H1 (cell line): Measurements from ENCODE around the gene CCL25. TPM values are rescaled to one million over a fixed set of nuclear protein-coding genes. Genes with fewer than 3 reads are reported as not detected.

ENCODE experiments used
- CTCF ChIA-PET: fragments of 300-600 bp; sonication (Branson Sonifier 250); formaldehyde crosslinking; loops from one replicate; lab custom pipeline; 2021; ENCODE audit not compliant: partially characterized antibody; lab: Charles Lee
- POLR2A ChIA-PET: fragments of 300-600 bp; sonication (Branson Sonifier 250); formaldehyde crosslinking; loops from one replicate; lab custom pipeline; 2021; ENCODE audit warnings: inconsistent platforms; ENCODE audit not compliant: partially characterized antibody; lab: Charles Lee
- DNase-seq, 2 experiments: peaks; one replicate each; pipeline versions ENCODE4 v3.0.0 to v3.0.0-alpha.2; 2010 to 2022; ENCODE audit warnings: low spot score in 2 of 2, low read depth in 1 of 2, mixed read lengths in 1 of 2
- FAIRE-seq: peaks from 2 replicates; lab custom pipeline; 2011; peaks lifted over from hg19 to GRCh38; lab: Jason Lieb, UNC
- H2AFZ ChIP-seq: 2 replicates; pipeline ENCODE4 v1.8.1; 2012; ENCODE audit warnings: low read length, inconsistent platforms
- H2AK5ac ChIP-seq: 2 replicates; pipeline ENCODE4 v1.6.1; 2013; ENCODE audit warnings: low read depth, low read length
- H2BK120ac ChIP-seq: replicated peaks from 2 replicates; pipeline ENCODE3; 2013; ENCODE audit warnings: low read depth, low read length, inconsistent platforms
- H2BK12ac ChIP-seq: 2 replicates; pipeline ENCODE4 v1.6.1; 2013; ENCODE audit warnings: low read depth, low read length
- H2BK15ac ChIP-seq: 2 replicates; pipeline ENCODE4 v1.6.1; 2013; ENCODE audit warnings: low read length
- H2BK20ac ChIP-seq: 2 replicates; pipeline ENCODE4 v1.6.1; 2013; ENCODE audit warnings: low read length
- H2BK5ac ChIP-seq: 2 replicates; pipeline ENCODE4 v1.6.1; 2013; ENCODE audit warnings: low read depth, low read length
- H3K14ac ChIP-seq: 2 replicates; pipeline ENCODE4 v1.6.1; 2013; ENCODE audit warnings: inconsistent platforms; ENCODE audit not compliant: insufficient read length
- H3K18ac ChIP-seq: 2 replicates; pipeline ENCODE4 v1.6.1; 2013; ENCODE audit warnings: low read length; ENCODE audit errors: extremely low read depth
- H3K23ac ChIP-seq: 2 replicates; pipeline ENCODE4 v1.6.1; 2013; ENCODE audit warnings: inconsistent platforms; ENCODE audit not compliant: insufficient read length
- H3K23me2 ChIP-seq: 2 replicates; pipeline ENCODE4 v1.6.1; 2013; ENCODE audit warnings: low read depth, low read length
- H3K27ac ChIP-seq: 2 replicates; pipeline ENCODE4 v1.6.1; 2011; ENCODE audit warnings: low read depth, low read length, inconsistent platforms
- H3K27me3 ChIP-seq, 4 experiments: replicated peaks in 1 of 4; 1 replicate in 1 of 4; 2 replicates in 3 of 4; pipeline versions ENCODE4 v1.6.1 to v1.8.1; 2011 to 2013; ENCODE audit warnings: low read length in 3 of 4, mild to moderate bottlenecking in 3 of 4, inconsistent platforms in 2 of 4, mixed read lengths in 2 of 4, moderate library complexity in 1 of 4; ENCODE audit not compliant: control insufficient read depth in 3 of 4, insufficient read depth in 3 of 4; ENCODE audit errors: extremely low read depth in 1 of 4
- H3K36me3 ChIP-seq, 4 experiments: 2 replicates each; pipeline versions ENCODE4 v1.6.1 to v1.8.1; 2011 to 2013; ENCODE audit warnings: mild to moderate bottlenecking in 4 of 4, low read length in 3 of 4, moderate library complexity in 2 of 4, control low read depth in 1 of 4, inconsistent platforms in 1 of 4; ENCODE audit not compliant: insufficient read depth in 4 of 4, control insufficient read depth in 2 of 4
- H3K4ac ChIP-seq: replicated peaks from 2 replicates; pipeline ENCODE3; 2013; ENCODE audit warnings: low read length, low read depth, mixed read lengths, inconsistent platforms; ENCODE audit not compliant: insufficient read length
- H3K4me1 ChIP-seq, 4 experiments: replicated peaks in 1 of 4; 1 replicate in 1 of 4; 2 replicates in 3 of 4; pipeline versions ENCODE4 v1.6.1 to v1.8.1; 2011 to 2013; ENCODE audit warnings: low read length in 3 of 4, inconsistent platforms in 2 of 4, mixed read lengths in 1 of 4; ENCODE audit not compliant: insufficient read depth in 4 of 4, control insufficient read depth in 3 of 4
- H3K4me2 ChIP-seq, 2 experiments: 2 replicates each; pipeline versions ENCODE4 v1.6.1 to v1.8.1; 2011 to 2013; ENCODE audit warnings: low read depth in 2 of 2, low read length in 2 of 2, control low read depth in 1 of 2, inconsistent platforms in 1 of 2, mild to moderate bottlenecking in 1 of 2; ENCODE audit not compliant: insufficient read depth in 1 of 2
- H3K4me3 ChIP-seq, 4 experiments: fragments of 200-600, 300-600 bp in 1 of 4; sonication (generic), shearing (Covaris generic), sonication (Bioruptor Twin) in 1 of 4; 2 replicates each; pipeline versions ENCODE4 v1.5.1 to v1.8.1; 2011 to 2016; ENCODE audit warnings: low read length in 4 of 4, low read depth in 3 of 4, control low read depth in 2 of 4, inconsistent platforms in 2 of 4, mild to moderate bottlenecking in 2 of 4, mixed read lengths in 1 of 4, moderate library complexity in 1 of 4; ENCODE audit not compliant: insufficient read depth in 2 of 4; ENCODE audit errors: extremely low read depth in 1 of 4
- H3K56ac ChIP-seq: replicated peaks from 2 replicates; pipeline ENCODE3; 2013; ENCODE audit warnings: low read depth, mild to moderate bottlenecking, mixed read lengths, low read length, inconsistent platforms; ENCODE audit not compliant: insufficient read length
- H3K79me1 ChIP-seq: 2 replicates; pipeline ENCODE4 v1.6.1; 2013; ENCODE audit warnings: low read depth, low read length, control low read depth
- H3K79me2 ChIP-seq, 2 experiments: 2 replicates each; pipeline versions ENCODE4 v1.6.1 to v1.8.1; 2012 to 2013; ENCODE audit warnings: low read length in 2 of 2, mild to moderate bottlenecking in 2 of 2, inconsistent platforms in 1 of 2; ENCODE audit not compliant: insufficient read depth in 2 of 2, control insufficient read depth in 1 of 2
- H3K9ac ChIP-seq, 4 experiments: replicated peaks in 1 of 4; 1 replicate in 1 of 4; 2 replicates in 3 of 4; pipeline versions ENCODE4 v1.6.1 to v1.8.1; 2011 to 2013; ENCODE audit warnings: low read depth in 3 of 4, low read length in 3 of 4, control low read depth in 2 of 4, mild to moderate bottlenecking in 2 of 4, moderate library complexity in 2 of 4, inconsistent platforms in 1 of 4; ENCODE audit errors: extremely low read depth in 1 of 4
- H3K9me3 ChIP-seq, 2 experiments: 2 replicates each; pipeline versions ENCODE4 v1.6.1 to v1.8.1; 2012 to 2013; ENCODE audit warnings: mild to moderate bottlenecking in 2 of 2, moderate library complexity in 2 of 2, control low read depth in 1 of 2, inconsistent platforms in 1 of 2, low read depth in 1 of 2, low read length in 1 of 2, mixed read lengths in 1 of 2; ENCODE audit not compliant: insufficient read depth in 2 of 2
- H4K20me1 ChIP-seq, 2 experiments: replicated peaks in 1 of 2; 2 replicates each; pipeline versions ENCODE3 to v1.8.1; 2011 to 2013; ENCODE audit warnings: inconsistent platforms in 2 of 2, low read length in 2 of 2, mild to moderate bottlenecking in 1 of 2; ENCODE audit not compliant: insufficient read depth in 2 of 2, control insufficient read depth in 1 of 2
- H4K5ac ChIP-seq: 2 replicates; pipeline ENCODE4 v1.6.1; 2013; ENCODE audit warnings: low read length, low read depth, mixed read lengths, inconsistent platforms; ENCODE audit not compliant: insufficient read length
- H4K8ac ChIP-seq: 2 replicates; pipeline ENCODE4 v1.8.0; 2013; ENCODE audit warnings: mild to moderate bottlenecking, moderate library complexity, low read length, inconsistent platforms; ENCODE audit not compliant: insufficient read depth; ENCODE audit errors: extremely low read depth
- H4K91ac ChIP-seq: replicated peaks from 2 replicates; pipeline ENCODE3; 2013; ENCODE audit warnings: low read length, mixed read lengths, inconsistent platforms; ENCODE audit not compliant: insufficient read length
- SIN3A ChIP-seq, 2 experiments: IDR thresholded peaks in 1 of 2; conservative IDR thresholded peaks in 1 of 2; 2 replicates each; pipeline ENCODE4 v1.6.1; 2011 to 2012; ENCODE audit warnings: low read length in 2 of 2, improper control_type of control experiment in 1 of 2, low read depth in 1 of 2, mild to moderate bottlenecking in 1 of 2
- ZNF274 ChIP-seq: IDR thresholded peaks from 2 replicates; pipeline ENCODE4 v1.7.0; 2012; ENCODE audit warnings: low read length, borderline replicate concordance; ENCODE audit errors: extremely low read depth
- WGBS, 2 experiments: shearing (Covaris generic) in 1 of 2; methylation state at CpG; one replicate each; pipeline versions ENCODE4 v1.1.6 to v1.1.7; 2013 to 2015; ENCODE audit warnings: low lambda C conversion rate in 2 of 2, mixed read lengths in 2 of 2, inconsistent platforms in 1 of 2, low coverage in 1 of 2, missing lambda C conversion rate in 1 of 2; ENCODE audit not compliant: insufficient replicate concordance in 2 of 2, insufficient coverage in 1 of 2, insufficient read length in 1 of 2; ENCODE audit errors: extremely low coverage in 1 of 2, missing lambda C conversion rate in 1 of 2; 5-methylcytosine and 5-hydroxymethylcytosine counted together
- polyA plus RNA-seq, 7 experiments: library from polyadenylated mRNA; depleted of rRNA in 3 of 7; stranded (reverse) in 5 of 7; unstranded in 2 of 7; fragments of >200 nt in 5 of 7; fragments of 200-250 nt in 2 of 7; gene quantifications; 1 replicate in 5 of 7; 2 replicates in 1 of 7; 4 replicates in 1 of 7; pipeline versions ENCODE4 v1.2.1 to v1.2.3, GENCODE V29; 2011 to 2013; ENCODE audit warnings: missing spikeins in 2 of 7, mixed read lengths in 2 of 7
- total RNA-seq: library from RNA; stranded (reverse); fragmentation: NEBNext Ultra II Directional; extraction: Animal tissue kit (Norgen Biotek cat#: 25700); gene quantifications from 2 replicates; pipeline ENCODE4 v1.2.1, GENCODE V29; 2021

CCL25 gene
- total and polyA plus RNA-seq, 2 of the 8 experiments (the other 6 are each of a cell fraction or from before 2014, with no cell fraction given): 0.59 TPM; not detected in 1

- H3K23ac ChIP-seq: no peak overlapping the region
- ChIA-PET CTCF (interaction anchor here (0.8 to 1.3 kb wide), 3 partner anchors 10 to 162 kb away, joined by 3 read pairs; no protein-coding TSS in a partner anchor), POLR2A (interaction anchor here (0.9 to 1.6 kb wide), 2 partner anchors 26 to 147 kb away, joined by 3 to 4 read pairs; partner anchors contain the start of gene TIMM44)
- H4K5ac ChIP-seq: no peak overlapping the region
- H2AK5ac ChIP-seq: no peak overlapping the region
- peaks cover 28 to 65% (median 53%) of the 10 kb centered on the region in 4 experiments for H3K36me3 ChIP-seq
- peaks cover 0 to 1% of the 10 kb centered on the region in 2 experiments for H4K20me1 ChIP-seq
- no peaks in the 10 kb centered on the region for H3K79me2 ChIP-seq
- H3K79me1 ChIP-seq: no peaks in the 10 kb centered on the region; the same call in 1 of the 2 replicates
- no peak overlapping the region for H2BK20ac ChIP-seq
- H3K9ac ChIP-seq: no peak overlapping the region
- H2BK5ac ChIP-seq: no peak overlapping the region
- H3K4me3 ChIP-seq: no peak overlapping the region
- H3K56ac ChIP-seq: no peak overlapping the region
- DNase-seq: no peak
- H4K91ac ChIP-seq: no peak overlapping the region
- no peak overlapping the region for H2BK15ac ChIP-seq
- no peak overlapping the region for H3K27ac ChIP-seq
- H2AFZ ChIP-seq: no peak overlapping the region
- H4K8ac ChIP-seq: no peak overlapping the region
- H3K9me3 ChIP-seq: peaks cover 7 to 9% of the 10 kb centered on the region in 2 experiments
- no peak for FAIRE-seq
- H2BK120ac ChIP-seq: no peak overlapping the region
- H3K4me2 ChIP-seq: no peak overlapping the region
- no peak overlapping the region for H3K4ac ChIP-seq
- H2BK12ac ChIP-seq: no peak overlapping the region
- no peak overlapping the region for H3K14ac ChIP-seq
- H3K4me1 ChIP-seq: no peaks in the 10 kb centered on the region; a peak in 1 of 7 replicates
- peaks cover 5% of the 10 kb centered on the region; the same call in 1 of the 2 replicates for H3K23me2 ChIP-seq
- no peaks in the 10 kb centered on the region for H3K27me3 ChIP-seq
- WGBS, 2 experiments: 88% methylated on average over 2 of the region's 2 CpGs; no CpG with 5 or more reads in 1 of the 2 experiments
- H3K18ac ChIP-seq: no peak overlapping the region
- TF ChIP-seq SIN3A (conservative IDR thresholded peaks at IDR 0.05 in 1 of 2, IDR thresholded peaks at IDR 0.05 in 1 of 2; ENCODE audit: low read depth in 1 of 2, low read length in 2 of 2) (no peak), ZNF274 (no peak)
Observed at GRCh38 chr19:8090950-8091349, 38.4 kb downstream of the CCL25 start.
